H9 (cell line): ENCODE measurements around the gene CACNG8. TPM values are rescaled to one million over a fixed set of nuclear protein-coding genes. Genes with fewer than 3 reads are reported as not detected.

Source experiments
- DNase-seq: peaks from one replicate; pipeline ENCODE4 v3.0.0-alpha.2; 2017
- H2AFZ ChIP-seq: one replicate; pipeline ENCODE4 v1.6.1; 2013; ENCODE audit warnings: mild to moderate bottlenecking, low read length, control low read depth, moderate library complexity
- H2AK5ac ChIP-seq: 2 replicates; pipeline ENCODE4 v1.6.1; 2013; ENCODE audit warnings: low read length, control low read depth, mixed read lengths; ENCODE audit not compliant: insufficient read length
- H2BK120ac ChIP-seq: one replicate; pipeline ENCODE4 v1.6.1; 2013; ENCODE audit warnings: low read depth, mild to moderate bottlenecking, low read length, control low read depth, inconsistent platforms; ENCODE audit not compliant: poor library complexity, severe bottlenecking
- H2BK12ac ChIP-seq: 2 replicates; pipeline ENCODE4 v1.6.1; 2013; ENCODE audit warnings: low read length, control low read depth, mixed read lengths, low read depth; ENCODE audit not compliant: insufficient read length
- H2BK15ac ChIP-seq: 2 replicates; pipeline ENCODE4 v1.6.1; 2013; ENCODE audit warnings: low read depth, low read length, control low read depth
- H2BK20ac ChIP-seq: one replicate; pipeline ENCODE4 v1.6.1; 2013; ENCODE audit warnings: low read depth, mild to moderate bottlenecking, low read length, control low read depth, inconsistent platforms; ENCODE audit not compliant: poor library complexity, severe bottlenecking
- H2BK5ac ChIP-seq: 2 replicates; pipeline ENCODE4 v1.6.1; 2013; ENCODE audit warnings: low read length, control low read depth, mixed read lengths; ENCODE audit not compliant: insufficient read length
- H3K14ac ChIP-seq: 2 replicates; pipeline ENCODE4 v1.6.1; 2013; ENCODE audit warnings: low read length, control low read depth; ENCODE audit not compliant: insufficient read depth
- H3K18ac ChIP-seq: 2 replicates; pipeline ENCODE4 v1.6.1; 2013; ENCODE audit warnings: low read depth, mild to moderate bottlenecking, mixed read lengths, low read length, control low read depth; ENCODE audit not compliant: insufficient read length
- H3K23ac ChIP-seq: 2 replicates; pipeline ENCODE4 v1.6.1; 2013; ENCODE audit warnings: low read length, control low read depth, mixed read lengths, low read depth; ENCODE audit not compliant: insufficient read length
- H3K23me2 ChIP-seq: 2 replicates; pipeline ENCODE4 v1.6.1; 2013; ENCODE audit warnings: low read depth, mild to moderate bottlenecking, mixed read lengths, low read length, control low read depth; ENCODE audit not compliant: insufficient read length, poor library complexity, severe bottlenecking
- H3K27ac ChIP-seq: 2 replicates; pipeline ENCODE4 v1.5.1; 2013; ENCODE audit warnings: low read length, control low read depth, mixed read lengths, low read depth; ENCODE audit not compliant: insufficient read length
- H3K27me3 ChIP-seq: 2 replicates; pipeline ENCODE4 v1.6.1; 2013; ENCODE audit warnings: low read length, control low read depth, inconsistent platforms; ENCODE audit not compliant: insufficient read depth
- H3K4ac ChIP-seq: 2 replicates; pipeline ENCODE4 v1.6.1; 2013; ENCODE audit warnings: low read depth, mild to moderate bottlenecking, control low read depth, inconsistent platforms, low read length, moderate library complexity
- H3K4me1 ChIP-seq: 2 replicates; pipeline ENCODE4 v1.6.1; 2013; ENCODE audit warnings: low read length, control low read depth, inconsistent platforms; ENCODE audit not compliant: insufficient read depth
- H3K4me2 ChIP-seq: 2 replicates; pipeline ENCODE4 v1.6.1; 2013; ENCODE audit warnings: low read length, control low read depth, mixed read lengths; ENCODE audit not compliant: insufficient read length, insufficient read depth
- H3K56ac ChIP-seq: 2 replicates; pipeline ENCODE4 v1.6.1; 2013; ENCODE audit warnings: low read depth, mild to moderate bottlenecking, mixed read lengths, low read length, control low read depth; ENCODE audit not compliant: insufficient read length
- H3K79me1 ChIP-seq: 2 replicates; pipeline ENCODE4 v1.6.1; 2013; ENCODE audit warnings: low read depth, mild to moderate bottlenecking, moderate library complexity, low read length, control low read depth, inconsistent platforms; ENCODE audit not compliant: insufficient read depth, poor library complexity, severe bottlenecking
- H3K79me2 ChIP-seq: 2 replicates; pipeline ENCODE4 v1.6.1; 2013; ENCODE audit warnings: low read length, control low read depth, inconsistent platforms; ENCODE audit not compliant: insufficient read depth
- H3K9ac ChIP-seq: 2 replicates; pipeline ENCODE4 v1.6.1; 2013; ENCODE audit warnings: low read length, control low read depth, mixed read lengths; ENCODE audit not compliant: insufficient read length; ENCODE audit errors: extremely low read depth
- H3K9me3 ChIP-seq: one replicate; pipeline ENCODE4 v1.6.1; 2013; ENCODE audit warnings: low read depth, low read length, inconsistent platforms; ENCODE audit not compliant: control insufficient read depth
- H3T11ph ChIP-seq: one replicate; pipeline ENCODE4 v1.6.1; 2013; ENCODE audit warnings: mild to moderate bottlenecking, low read length, control low read depth, inconsistent platforms
- H4K20me1 ChIP-seq: one replicate; pipeline ENCODE4 v1.6.1; 2013; ENCODE audit not compliant: control insufficient read depth, insufficient read length, insufficient read depth
- H4K5ac ChIP-seq: 2 replicates; pipeline ENCODE4 v1.6.1; 2013; ENCODE audit warnings: low read depth, mild to moderate bottlenecking, mixed read lengths, low read length, control low read depth; ENCODE audit not compliant: insufficient read length
- H4K8ac ChIP-seq: replicated peaks from 2 replicates; pipeline ENCODE4 v1.6.1; 2013; ENCODE audit warnings: low read length, control low read depth, mixed read lengths, low read depth; ENCODE audit not compliant: insufficient read length
- H4K91ac ChIP-seq: 2 replicates; pipeline ENCODE4 v1.6.1; 2013; ENCODE audit warnings: low read depth, mild to moderate bottlenecking, moderate library complexity, mixed read lengths, low read length, control low read depth; ENCODE audit not compliant: insufficient read length
- H3K27ac Mint-ChIP-seq, 3 experiments: 2 replicates in 2 of 3; 3 replicates in 1 of 3; pipeline ENCODE4 v1.8.0; 2020 to 2021; ENCODE audit warnings: mixed read lengths in 3 of 3, mild to moderate bottlenecking in 1 of 3, moderate library complexity in 1 of 3
- H3K27me3 Mint-ChIP-seq: 2 replicates; pipeline ENCODE4 v1.8.0; 2021; ENCODE audit warnings: low read depth, mild to moderate bottlenecking, moderate library complexity, mixed read lengths
- H3K36me3 Mint-ChIP-seq, 3 experiments: 2 replicates in 2 of 3; 3 replicates in 1 of 3; pipeline ENCODE4 v1.8.0; 2020 to 2021; ENCODE audit warnings: low read depth in 3 of 3, mixed read lengths in 3 of 3; ENCODE audit not compliant: insufficient read depth in 1 of 3
- H3K4me1 Mint-ChIP-seq, 2 experiments: 2 replicates each; pipeline ENCODE4 v1.8.0; 2020; ENCODE audit warnings: mixed read lengths in 2 of 2
- H3K4me3 Mint-ChIP-seq, 2 experiments: 2 replicates in 1 of 2; 3 replicates in 1 of 2; pipeline ENCODE4 v1.8.0; 2020 to 2021; ENCODE audit warnings: mild to moderate bottlenecking in 2 of 2, mixed read lengths in 2 of 2, moderate library complexity in 1 of 2
- H3K9me3 Mint-ChIP-seq, 2 experiments: 2 replicates in 1 of 2; 3 replicates in 1 of 2; pipeline ENCODE4 v1.8.0; 2020; ENCODE audit warnings: mild to moderate bottlenecking in 2 of 2, mixed read lengths in 2 of 2, moderate library complexity in 1 of 2
- WGBS: extraction: QIAGEN DNeasy Blood & Tissue Kit; methylation state at CpG from one replicate; pipeline ENCODE4 v1.1.7; 2013; ENCODE audit warnings: missing lambda C conversion rate, low lambda C conversion rate, mixed read lengths; ENCODE audit not compliant: insufficient read length; ENCODE audit errors: extremely low coverage; 5-methylcytosine and 5-hydroxymethylcytosine counted together
- total RNA-seq: library from RNA; stranded (reverse); gene quantifications from 2 replicates; pipeline ENCODE4 v1.2.1, GENCODE V29; 2021
- TF ChIP-seq, protein P1 (sequence below): fragments of 200-600 bp; sonication (generic); conservative IDR thresholded peaks from 3 replicates; pipeline ENCODE4 v1.8.0; 2021; ENCODE audit warnings: antibody characterized with exemption, mild to moderate bottlenecking

The CACNG8 gene
- total RNA-seq, 1 experiment from 2014 or later, result 7.1 TPM

GRCh38 chr19:53953383-53953782 lies 9.4 kb upstream of the CACNG8 start:
- DNase-seq, result no peak
- Histone ChIP-seq H4K5ac (no peak overlapping the region), H3K9me3 (no peaks in the 10 kb centered on the region), H2BK20ac (no peak overlapping the region), H2BK12ac (no peak overlapping the region), H3K9ac (no peak overlapping the region), H3K4me2 (no peak overlapping the region), H3K23ac (no peak overlapping the region), H2BK5ac (no peak overlapping the region), H3K27ac (no peak overlapping the region), H4K8ac (no peak overlapping the region), H2BK15ac (no peak overlapping the region), H3K18ac (no peak overlapping the region), H3K79me1 (no peaks in the 10 kb centered on the region), H3K56ac (no peak overlapping the region), H3K14ac (no peak overlapping the region), H4K20me1 (no peaks in the 10 kb centered on the region), H3K4ac (no peak overlapping the region), H2BK120ac (no peak overlapping the region), H3K23me2 (peaks cover 12% of the 10 kb centered on the region), H2AK5ac (no peak overlapping the region), H4K91ac (no peak overlapping the region), H3K27me3 (no peaks in the 10 kb centered on the region), H3T11ph (no peak overlapping the region), H3K79me2 (no peaks in the 10 kb centered on the region), H3K4me1 (peaks cover 5% of the 10 kb centered on the region), H2AFZ (no peak overlapping the region)
- no CpG with 5 or more reads among the region's 8 CpGs for WGBS
- Mint-ChIP-seq H3K4me3 (peak overlapping the region in 1 of 2 experiments; percentile 31; a peak in 1 of 5 replicates), H3K36me3 (peaks cover 0 to 4% (median 0%) of the 10 kb centered on the region in 3 experiments; a peak in 1 of 7 replicates), H3K9me3 (peaks cover 0 to 3% of the 10 kb centered on the region in 2 experiments; a peak in 1 of 5 replicates), H3K27ac (peak overlapping the region in 1 of 3 experiments; percentile 76; a peak in 1 of 7 replicates), H3K27me3 (peaks cover 20% of the 10 kb centered on the region), H3K4me1 (peaks cover 19 to 35% of the 10 kb centered on the region in 2 experiments)
- TF ChIP-seq, protein P1, sequence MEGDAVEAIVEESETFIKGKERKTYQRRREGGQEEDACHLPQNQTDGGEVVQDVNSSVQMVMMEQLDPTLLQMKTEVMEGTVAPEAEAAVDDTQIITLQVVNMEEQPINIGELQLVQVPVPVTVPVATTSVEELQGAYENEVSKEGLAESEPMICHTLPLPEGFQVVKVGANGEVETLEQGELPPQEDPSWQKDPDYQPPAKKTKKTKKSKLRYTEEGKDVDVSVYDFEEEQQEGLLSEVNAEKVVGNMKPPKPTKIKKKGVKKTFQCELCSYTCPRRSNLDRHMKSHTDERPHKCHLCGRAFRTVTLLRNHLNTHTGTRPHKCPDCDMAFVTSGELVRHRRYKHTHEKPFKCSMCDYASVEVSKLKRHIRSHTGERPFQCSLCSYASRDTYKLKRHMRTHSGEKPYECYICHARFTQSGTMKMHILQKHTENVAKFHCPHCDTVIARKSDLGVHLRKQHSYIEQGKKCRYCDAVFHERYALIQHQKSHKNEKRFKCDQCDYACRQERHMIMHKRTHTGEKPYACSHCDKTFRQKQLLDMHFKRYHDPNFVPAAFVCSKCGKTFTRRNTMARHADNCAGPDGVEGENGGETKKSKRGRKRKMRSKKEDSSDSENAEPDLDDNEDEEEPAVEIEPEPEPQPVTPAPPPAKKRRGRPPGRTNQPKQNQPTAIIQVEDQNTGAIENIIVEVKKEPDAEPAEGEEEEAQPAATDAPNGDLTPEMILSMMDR, result no peak
